NCI-H2171 (cell line): ENCODE measurements around the gene PTPRN.
"Not testable (repeated sequence)": the region's sequence is repeated elsewhere in the genome, so short reads cannot be mapped to it uniquely, and the experiment has no call there.

Experiments used
- DNase-seq: peaks from one replicate; lab custom pipeline; 2025; lab: John Stamatoyannopoulos, UW

PTPRN gene

DNA sequence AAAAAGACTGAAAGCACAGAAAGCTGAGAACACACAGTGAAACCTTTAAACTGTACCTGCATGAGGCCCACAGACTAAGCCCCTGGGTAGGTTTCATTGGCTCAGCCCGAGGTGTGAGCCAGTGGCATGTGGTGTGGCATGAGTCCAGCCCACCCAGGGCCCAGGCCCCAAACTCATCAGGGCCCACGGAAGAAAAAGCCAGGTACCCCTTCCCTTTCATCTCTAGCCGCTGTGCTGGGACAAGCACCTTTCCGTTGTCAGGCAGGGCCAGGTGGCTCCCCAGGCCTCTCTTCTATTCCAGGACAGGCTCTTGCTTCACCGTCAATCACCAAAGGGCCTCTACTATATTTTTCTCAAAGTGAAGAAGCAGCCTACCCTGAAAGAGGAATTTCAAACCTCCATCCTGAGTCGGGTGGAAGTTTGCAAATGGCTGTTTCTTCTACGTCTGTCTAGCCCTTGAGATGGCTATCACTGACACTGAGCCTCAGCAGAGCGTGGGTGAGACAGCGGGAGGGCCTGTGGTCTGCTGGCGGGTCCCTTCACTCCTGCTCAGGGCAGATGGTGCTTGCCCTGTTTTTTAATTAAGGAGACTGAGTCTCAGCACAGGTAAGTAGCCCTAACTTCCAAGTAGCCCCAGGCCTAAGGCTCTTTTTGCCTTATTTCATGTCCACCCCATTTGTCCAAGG is 21.5 kb downstream of the PTPRN start:
- DNase-seq: no peak

DNA sequence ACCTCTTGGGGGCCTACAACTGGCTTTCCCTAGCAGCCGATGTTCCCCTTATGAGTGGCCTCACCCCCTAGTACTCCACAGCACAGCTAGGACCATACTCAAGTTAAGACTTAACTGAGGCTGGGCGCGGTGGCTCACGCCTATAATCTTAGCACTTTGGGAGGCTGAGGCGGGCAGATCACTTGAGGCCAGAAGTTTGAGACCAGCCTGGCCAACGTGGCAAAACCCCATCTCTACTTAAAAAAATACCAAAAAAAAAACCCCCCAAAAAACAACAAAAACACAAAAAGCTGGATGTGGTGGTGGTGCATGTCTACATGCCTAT is 22.1 kb downstream of the PTPRN start:
- DNase-seq: not testable (repeated sequence)

DNA sequence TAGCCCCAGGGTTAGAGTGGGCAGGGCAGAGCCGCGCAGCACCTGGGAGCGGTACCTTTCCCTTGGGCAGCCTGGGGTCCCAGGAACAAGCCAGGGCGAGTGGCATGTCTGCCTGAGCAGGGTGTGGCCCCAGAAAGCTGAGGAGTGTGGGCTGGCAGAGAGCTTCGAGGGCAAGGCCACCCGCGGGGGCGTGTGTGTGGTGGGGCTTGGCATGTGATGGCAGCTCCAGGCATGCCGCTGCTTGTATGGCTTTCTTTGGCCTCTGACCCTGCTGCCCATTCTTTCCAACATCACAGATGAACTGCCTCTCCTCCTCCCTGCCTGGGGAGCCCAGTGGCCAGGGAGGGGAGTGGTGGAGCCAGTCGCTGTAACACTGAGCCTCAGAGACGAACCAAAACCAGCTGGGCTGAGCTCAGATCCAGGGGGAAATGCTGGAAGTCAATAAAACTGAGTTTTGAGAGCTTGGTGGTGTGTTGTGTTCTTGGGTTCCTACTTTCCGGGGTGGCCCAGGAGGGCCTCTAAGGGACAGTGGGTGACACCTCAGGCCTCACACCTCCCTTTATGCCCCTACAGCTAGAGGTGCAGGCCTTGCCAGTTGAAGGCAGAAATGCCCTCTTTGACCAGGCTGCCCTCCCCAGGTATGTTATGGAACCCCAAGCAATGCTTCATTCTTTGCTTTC is 22.6 kb downstream of the PTPRN start:
- no peak for DNase-seq

DNA sequence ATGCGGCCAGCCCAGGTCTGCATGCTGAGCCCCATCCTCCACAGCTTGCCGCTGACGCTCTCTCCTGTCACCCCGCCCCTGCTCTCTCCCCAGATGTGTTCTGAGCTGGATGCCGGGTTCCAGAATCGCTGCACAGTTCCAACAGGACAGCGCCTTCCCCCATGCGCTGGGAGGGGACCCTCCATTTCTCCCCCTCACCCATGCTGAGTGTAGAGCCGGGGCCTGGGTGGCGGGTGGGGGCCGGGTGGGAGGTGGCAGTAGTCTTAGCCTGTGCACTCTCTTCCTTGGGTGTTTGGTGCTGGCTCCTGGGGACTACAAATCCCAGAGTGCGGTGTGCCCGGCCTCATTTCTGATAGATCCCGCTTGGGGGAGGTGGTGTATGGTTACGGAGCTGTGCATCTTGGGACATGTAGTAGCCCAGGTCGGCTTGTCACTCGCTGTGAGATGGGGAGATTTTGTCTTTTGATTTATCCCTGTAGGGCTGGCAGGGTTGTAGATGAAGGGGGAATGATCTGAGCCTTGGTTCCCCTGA is 23.2 kb downstream of the PTPRN start:
- DNase-seq: peak; percentile 75

DNA sequence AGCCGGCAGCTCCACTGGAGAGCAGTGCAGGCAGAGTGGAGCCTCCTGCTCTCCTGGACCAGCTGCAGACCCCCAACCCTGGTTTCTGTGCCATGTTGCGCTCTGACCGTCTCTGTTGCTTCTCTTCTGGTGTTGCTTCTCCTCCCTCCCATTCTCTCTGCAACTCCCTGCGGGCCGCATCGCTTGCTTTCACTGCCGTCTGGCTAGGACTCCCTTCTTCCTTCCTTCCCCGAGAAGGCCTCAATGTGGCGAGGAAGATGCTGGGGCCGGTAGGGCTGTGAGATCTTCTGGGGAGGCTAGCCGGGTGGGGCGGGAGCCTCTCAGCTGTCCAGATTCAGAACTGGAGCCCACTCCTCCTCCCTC is 23.8 kb downstream of the PTPRN start:
- no peak for DNase-seq

DNA sequence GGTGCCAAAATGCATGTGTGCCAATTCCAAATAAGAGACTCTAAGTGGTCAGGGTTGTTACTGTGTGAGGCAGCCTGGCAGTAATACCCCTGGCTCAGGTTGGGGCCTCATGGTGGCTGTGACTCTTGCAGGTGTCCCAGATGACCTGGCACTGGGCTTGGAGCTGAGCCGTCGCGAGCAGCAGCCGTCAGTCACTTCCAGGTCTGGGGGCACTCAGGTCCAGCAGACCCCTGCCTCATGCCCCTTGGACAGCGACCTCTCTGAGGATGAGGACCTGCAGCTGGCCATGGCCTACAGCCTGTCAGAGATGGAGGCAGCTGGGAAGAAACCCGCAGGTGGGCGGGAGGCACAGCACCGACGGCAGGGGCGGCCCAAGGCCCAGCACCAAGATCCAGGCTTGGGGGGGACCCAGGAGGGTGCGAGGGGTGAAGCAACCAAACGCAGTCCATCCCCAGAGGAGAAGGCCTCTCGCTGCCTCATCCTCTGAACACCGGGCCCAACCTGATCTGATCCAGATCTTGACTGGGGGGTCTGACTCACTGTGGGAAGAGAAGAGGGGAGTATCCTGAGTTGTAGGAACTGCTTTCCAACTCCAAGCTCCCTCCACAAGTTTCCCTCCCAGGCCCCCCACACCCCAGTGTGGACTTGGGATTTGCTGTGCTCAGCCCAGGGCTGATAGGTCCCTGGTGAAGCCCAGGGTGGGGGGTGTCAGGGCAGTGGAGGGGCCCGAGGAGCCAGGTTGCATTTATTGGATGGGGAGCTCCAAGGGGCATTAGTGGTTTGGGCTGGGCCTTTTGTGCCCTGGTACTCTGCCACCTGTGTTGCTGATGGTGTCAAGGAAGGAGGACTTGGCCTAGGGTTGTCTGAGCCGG is 24.5 kb downstream of the PTPRN start:
- DNase-seq: no peak

DNA sequence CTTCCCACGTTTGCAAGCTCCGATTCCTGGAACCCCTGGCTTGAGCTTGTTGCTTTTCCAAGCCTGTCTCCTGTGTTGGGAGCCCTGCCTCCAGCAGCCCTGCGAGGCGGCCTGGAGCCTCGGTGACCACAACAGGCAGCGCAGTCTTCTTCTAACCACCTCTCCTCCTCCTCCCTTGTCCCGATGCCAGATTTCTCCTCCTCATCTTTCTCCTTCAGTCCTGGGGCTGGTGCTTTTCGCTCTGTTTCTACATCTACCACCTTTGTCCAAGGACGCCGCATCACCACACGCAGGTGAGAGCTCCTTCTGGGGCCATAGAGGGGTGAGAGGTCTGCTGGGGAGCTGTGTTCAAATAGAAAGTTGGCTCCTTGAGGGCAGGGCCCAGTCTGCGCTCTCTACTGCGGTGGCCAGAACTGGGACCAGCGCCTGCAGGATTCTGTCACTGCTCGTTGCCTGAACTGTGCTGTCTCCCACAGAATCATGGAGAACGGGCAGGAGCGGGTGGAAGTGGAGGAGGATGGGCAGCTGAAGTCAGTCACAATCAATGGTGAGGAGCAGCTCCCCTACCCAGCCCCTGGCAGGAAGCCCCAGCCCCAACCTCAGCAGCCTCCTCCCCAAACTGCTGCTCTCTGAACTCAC is 26.1 kb downstream of the PTPRN start:
- no peak for DNase-seq

DNA sequence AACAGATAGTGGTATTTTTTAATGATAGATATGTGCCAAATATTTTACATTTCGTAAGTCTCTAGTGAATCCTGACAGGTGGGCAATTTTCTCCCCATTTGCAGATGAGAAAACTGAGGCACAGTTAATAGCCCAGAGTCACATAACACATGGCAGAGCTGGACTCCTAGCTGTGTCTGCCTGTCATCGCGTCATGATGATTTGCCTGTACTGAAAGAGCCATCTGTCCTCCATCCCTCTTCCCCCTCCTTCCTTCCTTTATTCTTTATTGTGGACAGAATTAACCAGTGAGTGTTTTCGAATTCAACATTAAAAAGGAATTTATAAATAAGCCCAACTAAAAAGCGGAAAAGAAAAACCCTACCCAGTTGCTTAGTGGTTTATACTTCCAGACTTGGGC is 26.8 kb downstream of the PTPRN start:
- DNase-seq: no peak

DNA sequence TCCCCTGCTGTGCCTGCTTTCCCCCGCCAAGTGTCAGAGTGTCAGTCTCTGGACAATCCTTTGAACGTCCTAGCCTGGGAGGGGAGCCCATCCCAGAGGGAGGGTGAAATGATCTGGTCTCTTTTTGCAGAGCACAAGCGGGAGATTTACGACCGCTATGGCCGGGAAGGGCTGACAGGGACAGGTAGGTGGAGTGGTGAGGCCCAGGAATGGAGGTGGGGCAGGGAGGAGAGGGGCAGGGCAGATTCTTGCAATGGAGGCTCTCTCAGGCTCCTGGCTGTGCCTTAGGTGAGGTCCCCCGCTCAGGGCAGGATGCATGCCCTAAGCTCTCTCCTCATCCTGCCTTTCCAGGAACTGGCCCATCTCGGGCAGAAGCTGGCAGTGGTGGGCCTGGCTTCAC is 27.6 kb downstream of the PTPRN start:
- no peak for DNase-seq

DNA sequence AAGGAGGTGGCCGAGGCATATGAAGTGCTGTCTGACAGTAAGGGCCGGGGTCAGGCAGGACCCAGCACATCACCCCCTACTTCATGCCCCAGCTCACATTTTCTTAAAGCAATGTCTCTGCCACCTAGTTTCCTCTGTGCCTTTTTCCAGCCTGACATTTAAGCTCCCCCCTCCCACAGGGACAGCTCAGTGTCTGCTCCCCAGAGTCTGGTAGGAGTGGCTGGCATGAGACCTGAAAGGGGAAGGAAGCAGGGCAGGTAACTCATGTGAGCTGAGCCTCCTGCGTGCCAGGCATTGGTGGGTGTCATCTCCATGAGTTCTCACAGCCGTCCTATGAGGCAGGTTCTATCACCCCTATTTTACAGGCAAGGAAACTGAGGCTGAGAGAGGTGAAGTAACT is 28.6 kb downstream of the PTPRN start:
- no peak for DNase-seq

DNA sequence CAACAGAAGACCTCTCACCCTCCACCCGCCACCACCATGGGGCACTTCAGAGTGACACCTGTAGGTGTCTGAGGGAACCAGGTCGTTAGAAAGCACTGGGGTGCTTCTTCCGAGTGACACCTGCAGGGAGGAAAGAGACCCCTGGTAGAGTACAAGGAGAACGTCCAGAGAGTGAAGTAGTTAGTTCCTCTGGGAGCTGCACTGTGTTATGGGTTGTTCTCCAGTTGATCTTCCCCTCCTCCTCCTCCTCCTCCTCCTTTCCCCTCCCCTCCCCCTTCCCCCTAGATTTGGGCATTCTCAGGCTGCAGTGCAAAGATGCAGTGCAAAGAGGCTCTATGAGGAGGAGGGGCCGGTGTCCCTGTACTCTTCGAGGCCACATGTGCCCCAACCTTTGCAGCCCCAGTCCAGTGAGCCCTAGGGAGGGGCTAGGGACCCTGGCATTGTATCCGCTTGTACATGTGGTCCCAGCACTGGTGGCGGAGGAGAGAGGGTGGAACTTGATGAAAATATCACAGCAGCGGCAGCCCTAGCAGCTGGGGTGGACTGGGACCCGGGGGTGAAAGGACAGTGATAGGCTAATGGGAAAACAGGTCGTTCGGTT is 29.2 kb downstream of the PTPRN start:
- no peak for DNase-seq

DNA sequence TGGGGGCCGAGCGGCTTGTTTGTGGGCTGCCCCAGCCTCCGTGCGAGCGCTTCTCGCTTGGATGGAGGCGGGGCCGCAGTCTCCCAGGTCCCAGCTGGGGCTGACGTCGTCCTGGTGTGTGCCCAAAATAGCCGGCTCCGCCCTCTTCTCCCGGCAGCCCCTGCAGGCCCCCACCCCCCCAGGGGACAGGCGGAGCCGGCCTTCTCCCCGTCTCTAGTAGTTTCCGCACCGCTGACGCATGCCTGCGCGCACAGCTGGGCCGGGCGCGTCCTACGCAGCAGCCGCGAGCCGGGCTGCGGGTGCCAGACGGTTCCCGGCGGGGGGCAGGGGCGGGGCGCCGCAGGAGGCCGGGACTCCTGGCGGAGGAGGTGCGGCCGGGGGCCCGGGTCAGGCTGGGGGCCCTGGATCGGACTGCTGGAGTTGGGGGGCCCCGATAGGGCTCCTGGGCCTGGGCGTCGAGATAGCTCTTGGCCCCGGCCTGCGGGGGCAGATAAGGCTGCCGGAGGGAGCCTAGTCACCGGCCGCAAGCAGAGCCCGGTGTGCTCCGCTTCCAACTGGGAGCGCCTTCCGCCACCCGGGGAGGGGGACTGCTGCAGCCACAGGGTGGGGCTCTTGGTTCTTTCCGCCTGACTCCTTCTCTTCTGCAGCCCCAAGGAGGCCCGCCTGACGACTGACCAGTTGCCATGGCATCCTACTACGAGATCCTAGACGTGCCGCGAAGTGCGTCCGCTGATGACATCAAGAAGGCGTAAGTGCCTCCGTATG is 29.9 kb downstream of the PTPRN start, which contains the start of gene DNAJB2:
Gene DNAJB2, plus strand, starts transcription at position 216 of the 765 bp plus-strand sequence. Its CDS starts 468 bp downstream, at position 684.
- peak; percentile 99 for DNase-seq

DNA sequence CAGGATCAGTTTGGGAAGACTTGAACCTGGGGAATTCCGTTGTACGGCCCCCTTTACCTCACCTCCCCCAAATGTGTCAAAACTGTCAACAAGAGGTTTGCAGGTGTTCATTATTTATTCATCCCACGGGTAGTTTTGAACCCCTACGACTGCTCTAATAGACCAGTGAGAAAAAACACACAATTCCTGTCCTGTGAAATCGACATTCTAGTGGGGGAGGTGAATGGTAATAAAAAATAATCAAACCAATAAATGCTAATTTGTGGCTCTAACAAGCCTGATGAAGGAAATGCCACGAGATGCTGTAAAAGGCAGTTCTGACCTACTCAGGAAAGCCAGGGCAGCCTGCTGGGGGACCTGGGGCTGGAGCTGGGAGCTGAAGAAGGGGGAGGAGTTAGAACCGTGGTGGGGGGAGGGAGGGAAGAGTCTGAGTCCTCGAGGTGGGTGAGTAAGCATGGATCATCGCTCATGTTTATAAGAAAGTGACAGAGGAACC is 30.5 kb downstream of the PTPRN start:
- DNase-seq: no peak

DNA sequence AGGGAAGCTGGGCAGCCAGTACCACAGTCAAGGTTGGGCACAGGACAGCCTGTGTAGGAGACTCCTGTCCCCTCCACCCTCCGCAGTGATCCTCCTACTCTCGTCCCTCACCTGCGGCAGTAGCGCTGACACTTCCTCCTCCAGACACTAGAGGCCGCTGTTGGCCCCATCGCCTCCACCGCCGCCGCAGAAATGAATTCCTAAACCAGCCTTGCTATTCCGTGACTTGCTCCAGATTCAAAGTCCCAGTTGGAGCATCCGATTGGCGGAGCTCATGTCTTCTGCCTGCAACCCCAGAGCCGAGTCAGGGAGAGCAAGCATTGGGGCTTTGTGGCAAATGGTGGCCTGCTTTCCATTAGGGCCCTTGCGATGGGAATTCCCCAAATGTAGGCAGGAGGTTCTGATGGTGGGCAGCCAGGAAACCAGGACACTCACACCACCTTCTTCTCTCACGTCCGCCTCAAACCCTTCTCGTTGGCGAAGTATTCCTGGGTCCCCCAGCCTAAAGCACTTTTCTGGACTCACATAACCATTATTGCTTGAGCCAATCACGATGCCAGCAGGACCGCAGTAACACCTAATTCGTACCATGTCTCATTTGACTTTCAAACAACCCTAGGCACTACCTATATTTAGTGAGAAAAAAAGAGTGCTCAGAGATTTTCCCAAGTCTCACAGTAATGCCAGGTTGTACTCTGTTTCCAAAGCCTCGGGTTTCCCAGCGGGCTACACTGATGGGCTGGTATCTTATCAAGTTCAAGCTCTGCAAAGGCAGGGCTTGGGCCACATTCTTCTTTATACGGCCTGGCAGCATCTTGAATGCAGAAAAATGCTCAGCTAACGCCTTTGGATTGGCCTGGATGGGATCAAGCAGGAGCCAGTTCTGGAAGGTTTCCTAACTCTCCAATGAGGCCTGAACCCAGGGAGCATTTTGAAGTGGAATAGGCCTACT is 31.2 kb downstream of the PTPRN start:
- peak; percentile 59 for DNase-seq

DNA sequence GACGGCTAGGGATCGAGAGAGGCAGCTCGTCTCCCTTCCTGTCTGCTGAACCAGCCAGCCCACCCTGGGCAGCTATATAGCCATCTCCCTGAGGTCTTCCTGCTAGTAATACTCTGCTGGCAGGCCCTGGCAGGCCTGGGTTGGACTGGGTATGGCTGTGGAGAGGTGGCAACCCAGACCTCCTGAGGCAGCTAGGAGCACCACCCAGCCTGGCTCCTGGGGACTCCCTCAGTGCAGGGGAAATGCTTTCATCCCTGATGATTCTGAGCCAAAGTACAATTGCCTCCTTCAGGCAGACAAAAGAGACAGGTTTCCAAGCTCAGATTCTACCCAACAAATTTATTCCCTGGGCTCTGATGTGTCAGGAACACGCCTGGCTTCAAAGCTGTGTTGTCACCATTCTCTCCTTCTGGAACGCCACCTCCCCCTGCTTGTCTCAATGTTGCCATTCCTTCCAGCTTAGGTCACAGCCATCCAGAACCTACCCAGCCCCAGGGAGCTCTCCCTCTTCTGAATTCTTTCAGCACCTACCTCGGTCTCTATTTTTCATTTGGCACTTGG is 34.8 kb downstream of the PTPRN start:
- DNase-seq: no peak

DNA sequence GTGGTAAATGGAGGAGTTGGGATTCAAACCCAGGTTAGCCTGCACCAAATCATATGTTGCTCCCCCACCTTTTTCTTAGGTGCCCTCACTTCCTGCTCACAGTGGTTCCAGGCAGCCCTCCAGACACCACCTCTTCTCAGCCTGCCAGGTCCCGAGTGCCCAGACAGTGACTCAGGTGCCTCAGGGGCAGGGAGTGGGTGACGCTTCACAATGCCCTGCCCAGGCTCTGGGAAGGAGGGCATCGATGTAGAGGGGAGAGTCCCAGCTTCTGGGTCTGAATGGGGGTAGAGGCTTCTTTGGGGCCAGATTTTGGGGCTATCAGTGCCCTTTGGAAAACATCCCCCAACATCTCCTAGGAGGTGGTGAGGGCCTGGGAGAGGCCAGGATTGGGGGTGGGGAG is 35.3 kb downstream of the PTPRN start:
- no peak for DNase-seq

DNA sequence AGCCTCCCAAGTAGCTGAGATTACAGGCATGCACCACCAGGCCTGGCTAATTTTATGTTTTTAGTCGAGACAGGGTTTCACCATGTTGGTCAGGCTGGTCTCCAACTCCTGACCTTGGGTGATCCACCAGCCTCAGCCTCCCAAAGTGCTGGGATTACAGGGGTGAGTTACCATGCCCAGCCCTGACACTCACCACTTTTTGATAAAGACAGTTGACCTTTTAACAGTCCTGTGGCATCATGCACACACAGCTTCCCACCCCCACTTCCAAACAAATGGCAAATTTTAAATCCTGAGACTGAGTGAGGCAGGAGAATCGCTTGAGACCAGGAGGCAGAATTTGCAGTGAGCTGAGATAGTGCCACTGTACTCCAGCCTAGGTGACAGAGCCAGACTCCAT is 36.2 kb downstream of the PTPRN start:
- DNase-seq: no peak

DNA sequence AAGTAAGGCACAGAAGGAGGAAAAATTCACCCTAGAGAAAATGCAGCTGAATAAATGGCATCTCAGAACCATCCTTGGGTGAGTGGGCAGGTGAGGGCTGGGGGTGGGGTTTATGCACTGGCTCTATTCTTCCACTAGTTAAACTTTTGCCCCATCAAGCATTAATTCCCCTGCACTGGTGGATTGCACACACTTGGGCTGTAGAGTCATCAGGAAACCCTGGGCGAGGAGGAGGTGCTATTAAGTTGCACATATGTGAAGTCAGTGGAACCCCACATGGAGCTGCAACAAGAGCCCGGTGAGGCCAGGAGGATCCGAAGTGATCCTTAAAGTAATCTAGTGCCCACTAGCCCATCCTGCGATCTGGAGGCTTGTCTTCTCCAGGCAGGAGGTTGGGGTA is 36.8 kb downstream of the PTPRN start:
- DNase-seq: no peak

DNA sequence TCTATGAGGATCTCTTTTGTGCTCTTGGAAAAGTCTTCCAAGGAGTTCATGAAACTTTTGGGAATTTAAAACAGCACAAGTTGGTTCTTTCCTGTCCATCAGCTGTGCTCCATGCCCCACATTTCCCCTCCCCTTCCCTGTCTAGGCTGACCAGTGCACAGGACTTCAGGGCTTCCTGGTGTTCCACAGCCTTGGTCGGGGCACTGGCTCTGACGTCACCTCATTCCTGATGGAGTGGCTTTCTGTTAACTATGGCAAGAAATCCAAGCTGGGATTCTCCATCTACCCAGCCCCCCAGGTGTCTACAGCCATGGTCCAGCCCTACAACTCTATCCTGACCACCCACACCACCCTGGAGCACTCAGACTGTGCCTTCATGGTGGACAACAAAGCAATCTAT is 38.2 kb downstream of the PTPRN start:
- no peak for DNase-seq

DNA sequence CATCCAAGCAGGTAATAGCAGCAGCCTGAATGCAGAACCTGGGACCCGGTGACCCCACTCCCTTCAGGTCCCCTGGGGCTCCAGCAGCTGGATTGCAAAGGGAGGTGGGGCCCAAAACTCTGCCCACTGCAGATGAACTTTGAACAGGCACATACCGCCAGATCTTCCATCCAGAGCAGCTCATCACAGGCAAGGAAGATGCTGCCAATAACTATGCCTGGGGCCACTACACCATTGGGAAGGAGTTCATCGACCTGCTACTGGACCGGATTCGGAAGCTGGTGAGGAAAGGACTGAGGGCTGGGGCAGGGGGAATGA is 39.2 kb downstream of the PTPRN start:
- no peak for DNase-seq
